MCF 10A (cell line): ENCODE results near the gene CSNK1E. TPM values are rescaled to one million over a fixed set of nuclear protein-coding genes. Genes with fewer than 3 reads are reported as not detected.
A peak's percentile ranks its signal among the peaks of the same experiment; 100 is the strongest.

ENCODE experiments used
- BruUV-seq: library from RNA; stranded (reverse); fragments of 400-500 nt; replicated peaks from 2 replicates; lab custom pipeline; 2021; lab: Mats Ljungman, UMichigan
- CTCF ChIA-PET: fragments of 300-600 bp; sonication (Branson Sonifier 250); formaldehyde crosslinking; extraction: SDS; loops from one replicate; lab custom pipeline; 2021; ENCODE audit warnings: antibody characterized with exemption, inconsistent platforms; lab: Yijun Ruan, JAX
- POLR2A ChIA-PET: fragments of 300-600, 350-650 bp; sonication (Branson Sonifier 250); formaldehyde crosslinking; extraction: SDS; loops from one replicate; lab custom pipeline; 2020; ENCODE audit warnings: antibody characterized with exemption, inconsistent platforms; lab: Yijun Ruan, JAX
- DNase-seq: peaks from one replicate; pipeline ENCODE4 v3.0.0-alpha.2; 2018; ENCODE audit not compliant: unreplicated experiment
- H3K27ac Mint-ChIP-seq: one replicate; pipeline ENCODE4 v1.8.0; 2022; ENCODE audit warnings: mild to moderate bottlenecking, low read depth, mixed read lengths; ENCODE audit not compliant: unreplicated experiment
- H3K27me3 Mint-ChIP-seq: one replicate; pipeline ENCODE4 v1.8.0; 2022; ENCODE audit warnings: mixed read lengths; ENCODE audit not compliant: insufficient read depth, unreplicated experiment
- H3K36me3 Mint-ChIP-seq: one replicate; pipeline ENCODE4 v1.8.0; 2022; ENCODE audit warnings: mild to moderate bottlenecking, moderate library complexity, mixed read lengths; ENCODE audit not compliant: insufficient read depth, unreplicated experiment
- H3K4me1 Mint-ChIP-seq: one replicate; pipeline ENCODE4 v1.8.0; 2022; ENCODE audit warnings: mixed read lengths; ENCODE audit not compliant: insufficient read depth, unreplicated experiment
- H3K4me3 Mint-ChIP-seq: one replicate; pipeline ENCODE4 v1.8.0; 2022; ENCODE audit warnings: mild to moderate bottlenecking, moderate library complexity, mixed read lengths; ENCODE audit not compliant: unreplicated experiment
- H3K9me3 Mint-ChIP-seq: one replicate; pipeline ENCODE4 v1.8.0; 2022; ENCODE audit warnings: mixed read lengths; ENCODE audit not compliant: unreplicated experiment
- intact Hi-C: fragments of 100-400 bp; cut with micrococcal nuclease; formaldehyde crosslinking; loops from 2 replicates; pipeline ENCODE4 v1.14.1; 2022
- total RNA-seq: library from RNA; stranded (reverse); gene quantifications from 2 replicates; pipeline ENCODE4 v1.2.3, GENCODE V29; 2022
- TF ChIP-seq, protein P1 (sequence below): fragments of 200-600 bp; IDR thresholded peaks from one replicate; pipeline ENCODE4 v1.8.0; 2022; ENCODE audit warnings: antibody characterized with exemption, mild to moderate bottlenecking; ENCODE audit not compliant: unreplicated experiment

The CSNK1E gene
- total RNA-seq, 1 experiment from 2014 or later: 425 TPM

GRCh38 chr22:38338772-38339379 lies 21.6 kb upstream of the CSNK1E start:
- ChIA-PET POLR2A (interaction anchor here (1.2 kb wide), 1 partner anchor 21 kb away, joined by 5 read pairs; no protein-coding TSS in a partner anchor), CTCF (interaction anchor here (0.8 kb wide), 1 partner anchor 8 kb away, joined by 3 read pairs; no protein-coding TSS in a partner anchor)
- BruUV-seq: no TSS peak
- TF ChIP-seq, protein P1, sequence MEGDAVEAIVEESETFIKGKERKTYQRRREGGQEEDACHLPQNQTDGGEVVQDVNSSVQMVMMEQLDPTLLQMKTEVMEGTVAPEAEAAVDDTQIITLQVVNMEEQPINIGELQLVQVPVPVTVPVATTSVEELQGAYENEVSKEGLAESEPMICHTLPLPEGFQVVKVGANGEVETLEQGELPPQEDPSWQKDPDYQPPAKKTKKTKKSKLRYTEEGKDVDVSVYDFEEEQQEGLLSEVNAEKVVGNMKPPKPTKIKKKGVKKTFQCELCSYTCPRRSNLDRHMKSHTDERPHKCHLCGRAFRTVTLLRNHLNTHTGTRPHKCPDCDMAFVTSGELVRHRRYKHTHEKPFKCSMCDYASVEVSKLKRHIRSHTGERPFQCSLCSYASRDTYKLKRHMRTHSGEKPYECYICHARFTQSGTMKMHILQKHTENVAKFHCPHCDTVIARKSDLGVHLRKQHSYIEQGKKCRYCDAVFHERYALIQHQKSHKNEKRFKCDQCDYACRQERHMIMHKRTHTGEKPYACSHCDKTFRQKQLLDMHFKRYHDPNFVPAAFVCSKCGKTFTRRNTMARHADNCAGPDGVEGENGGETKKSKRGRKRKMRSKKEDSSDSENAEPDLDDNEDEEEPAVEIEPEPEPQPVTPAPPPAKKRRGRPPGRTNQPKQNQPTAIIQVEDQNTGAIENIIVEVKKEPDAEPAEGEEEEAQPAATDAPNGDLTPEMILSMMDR: no peak
- Mint-ChIP-seq H3K27me3 (no peaks in the 10 kb centered on the region), H3K9me3 (no peaks in the 10 kb centered on the region), H3K4me3 (no peak overlapping the region), H3K27ac (no peak overlapping the region), H3K36me3 (no peaks in the 10 kb centered on the region), H3K4me1 (peaks cover 7% of the 10 kb centered on the region)
- intact Hi-C loops: no loop called here
- no peak for DNase-seq

DNA sequence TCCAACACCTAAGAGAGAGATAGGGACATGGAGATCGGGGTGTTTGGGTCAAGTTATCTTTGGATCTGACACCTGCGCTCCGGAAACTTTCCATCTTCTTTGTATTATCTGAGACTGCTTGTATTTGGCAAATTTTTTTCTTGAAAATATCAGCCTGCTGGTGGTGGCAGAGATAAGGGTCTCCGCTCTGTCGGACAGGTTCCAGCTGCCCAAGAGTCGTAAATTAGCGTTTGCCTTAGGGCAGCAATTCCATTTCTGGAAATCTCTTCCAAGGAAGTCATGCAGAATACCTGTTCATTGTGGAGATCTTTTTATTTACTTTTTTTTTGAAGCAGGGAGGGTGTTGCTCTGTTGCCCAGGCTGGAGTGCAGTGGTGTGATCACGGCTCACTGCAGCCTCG lies 19.5 kb upstream of the CSNK1E start:
- peak overlapping the region; percentile 61 for H3K4me3 Mint-ChIP-seq
- H3K4me1 Mint-ChIP-seq: peaks cover 7% of the 10 kb centered on the region
- intact Hi-C loops: no loop called here
- BruUV-seq: TSS peak; percentile 86
- POLR2A ChIA-PET: interaction anchor here (0.9 kb wide), 1 partner anchor 9 kb away, joined by 3 read pairs; no protein-coding TSS in a partner anchor
- H3K36me3 Mint-ChIP-seq: no peaks in the 10 kb centered on the region
- TF ChIP-seq, protein P1: no peak
- no peaks in the 10 kb centered on the region for H3K27me3 Mint-ChIP-seq
- no peaks in the 10 kb centered on the region for H3K9me3 Mint-ChIP-seq
- CTCF ChIA-PET: interaction anchor here (1.0 kb wide), 1 partner anchor 22 kb away, joined by 3 read pairs; no protein-coding TSS in a partner anchor
- no peak overlapping the region for H3K27ac Mint-ChIP-seq
- DNase-seq: no peak

DNA sequence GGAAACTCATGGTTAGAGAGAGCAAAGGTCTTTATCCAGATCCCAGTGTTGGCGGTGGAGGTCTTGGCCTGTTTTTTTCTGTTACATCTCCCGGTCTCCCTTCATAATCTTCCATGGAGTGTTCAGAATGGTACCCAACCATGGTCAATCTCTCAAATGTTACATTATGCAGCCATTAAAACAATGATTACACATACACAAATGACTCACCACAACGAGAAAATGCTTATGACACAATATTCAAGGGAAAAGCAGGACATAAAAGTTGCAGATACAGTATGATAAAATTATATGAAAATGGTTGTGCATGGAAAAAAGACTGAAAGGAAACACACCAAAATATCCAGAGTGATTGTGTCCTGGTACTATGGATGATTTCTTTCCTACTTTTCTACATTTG lies 17.8 kb upstream of the CSNK1E start:
- POLR2A ChIA-PET: interaction anchor here (1.3 kb wide), 2 partner anchors 9 to 106 kb away, joined by 3 to 4 read pairs; no protein-coding TSS in a partner anchor
- Mint-ChIP-seq H3K27me3 (no peaks in the 10 kb centered on the region), H3K9me3 (no peaks in the 10 kb centered on the region), H3K36me3 (no peaks in the 10 kb centered on the region), H3K4me1 (peaks cover 7% of the 10 kb centered on the region), H3K4me3 (peak overlapping the region; percentile 31), H3K27ac (peak overlapping the region; percentile 21)
- intact Hi-C loops: no loop called here
- peak; percentile 53 for DNase-seq
- BruUV-seq: no TSS peak
- TF ChIP-seq, protein P1: no peak
- CTCF ChIA-PET: interaction anchor here (0.7 to 1.2 kb wide), 2 partner anchors 9 to 85 kb away, joined by 3 read pairs; no protein-coding TSS in a partner anchor

DNA sequence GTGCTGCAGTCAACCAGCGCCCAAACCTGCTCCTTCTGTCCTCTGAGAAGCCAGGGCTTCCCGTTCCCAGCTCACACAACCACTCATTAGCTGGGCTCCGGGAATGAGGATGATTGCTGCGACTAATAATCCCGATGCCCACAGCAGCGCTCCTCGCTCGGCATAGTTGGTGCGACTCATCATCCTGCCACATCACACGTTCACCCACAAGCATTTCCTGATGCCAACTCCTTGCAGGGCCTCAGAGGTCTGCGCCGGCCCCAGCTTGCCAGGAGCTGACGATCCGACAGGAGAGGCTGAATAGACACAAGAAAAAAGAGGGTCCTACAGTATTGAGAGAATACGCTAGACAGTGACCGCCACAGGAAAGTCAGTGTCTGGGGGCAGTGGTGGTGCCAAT lies 10.6 kb upstream of the CSNK1E start:
- intact Hi-C loops: no loop called here
- TF ChIP-seq, protein P1: no peak
- ChIA-PET CTCF (interaction anchor here (1.3 to 1.7 kb wide), 3 partner anchors 10 to 27 kb away, joined by 3 to 7 read pairs (median 5); no protein-coding TSS in a partner anchor), POLR2A (interaction anchor here (0.6 to 3.3 kb wide), 6 partner anchors 9 to 195 kb away, joined by 3 to 16 read pairs (median 3); no protein-coding TSS in a partner anchor)
- H3K27ac Mint-ChIP-seq: peak overlapping the region; percentile 97
- BruUV-seq: no TSS peak
- peak; percentile 83 for DNase-seq
- no peaks in the 10 kb centered on the region for H3K27me3 Mint-ChIP-seq
- peak overlapping the region; percentile 79 for H3K4me3 Mint-ChIP-seq
- H3K4me1 Mint-ChIP-seq: peaks cover 21% of the 10 kb centered on the region
- peaks cover 5% of the 10 kb centered on the region for H3K36me3 Mint-ChIP-seq
- H3K9me3 Mint-ChIP-seq: no peaks in the 10 kb centered on the region
